HCT116 (cell line): ENCODE results near the gene CYSLTR2. TPM values are rescaled to one million over a fixed set of nuclear protein-coding genes. Genes with fewer than 3 reads are reported as not detected.

ENCODE experiments used
- ATAC-seq: fragments of 200-7000 bp; cut with Tn5 transposase; 2 replicates; pipeline ENCODE4 v1.9.1; 2020; ENCODE audit warnings: mild to moderate bottlenecking, moderate library complexity
- BruUV-seq: library from RNA; stranded (reverse); fragments of 400-500 nt; replicated peaks from 2 replicates; lab custom pipeline; 2021; lab: Mats Ljungman, UMichigan
- CTCF ChIA-PET: fragments of 300-600 bp; sonication (Branson Sonifier 250); formaldehyde crosslinking; loops from one replicate; lab custom pipeline; 2021; ENCODE audit warnings: antibody characterized with exemption; lab: Charles Lee
- POLR2A ChIA-PET: fragments of 300-600, 350-600 bp; sonication (Branson Sonifier 250); formaldehyde crosslinking; loops from one replicate; lab custom pipeline; 2021; ENCODE audit warnings: antibody characterized with exemption; lab: Charles Lee
- RAD21 ChIA-PET, 2 experiments: fragments of 300-600 bp; sonication (Branson Sonifier 250); formaldehyde crosslinking; loops; one replicate each; lab custom pipeline; 2023; ENCODE audit warnings: low total read pairs in 2 of 2; ENCODE audit not compliant: uncharacterized antibody in 2 of 2, unreplicated experiment in 2 of 2, low non-redundant PET in 1 of 2; lab: Charles Lee
- DNase-seq: peaks from one replicate; pipeline ENCODE4 v3.0.0-alpha.2; 2010; ENCODE audit warnings: low read depth, low spot score
- H2AFZ ChIP-seq: fragments of 200-600 bp; shearing (Covaris generic), sonication (generic); 2 replicates; pipeline ENCODE4 v1.6.1; 2017; ENCODE audit warnings: low read depth, mixed run types, mixed read lengths, antibody characterized with exemption, low read length; ENCODE audit not compliant: poor library complexity, severe bottlenecking
- H3K27ac ChIP-seq: 2 replicates; pipeline ENCODE4 v1.5.1; 2012; ENCODE audit warnings: low read depth, low read length
- H3K27me3 ChIP-seq: fragments of 200-600 bp; sonication (generic); 2 replicates; pipeline ENCODE4 v1.6.1; 2016; ENCODE audit warnings: mixed run types, low read length, mixed read lengths; ENCODE audit not compliant: insufficient read depth
- H3K36me3 ChIP-seq, 2 experiments: fragments of 200-500 bp in 1 of 2; fragments of 200-600 bp in 1 of 2; sonication (Bioruptor generic) in 1 of 2; sonication (generic) in 1 of 2; 2 replicates each; pipeline versions ENCODE4 v1.5.1 to v1.6.1; 2014 to 2016; ENCODE audit warnings: low read length in 2 of 2, inconsistent platforms in 1 of 2, mixed read lengths in 1 of 2, mixed run types in 1 of 2; ENCODE audit not compliant: insufficient read depth in 2 of 2, control insufficient read depth in 1 of 2
- H3K4me1 ChIP-seq, 2 experiments: fragments of 200-600 bp in 1 of 2; sonication (generic) in 1 of 2; 2 replicates each; pipeline versions ENCODE4 v1.5.1 to v1.6.1; 2012 to 2017; ENCODE audit warnings: low read length in 2 of 2, inconsistent platforms in 1 of 2, mild to moderate bottlenecking in 1 of 2, mixed read lengths in 1 of 2, mixed run types in 1 of 2, moderate library complexity in 1 of 2; ENCODE audit not compliant: insufficient read depth in 2 of 2, control insufficient read depth in 1 of 2
- H3K4me2 ChIP-seq: fragments of 200-600 bp; sonication (generic); 2 replicates; pipeline ENCODE4 v1.6.1; 2017; ENCODE audit warnings: mixed run types, low read length, mixed read lengths
- H3K4me3 ChIP-seq, 2 experiments: fragments of 200-600 bp in 1 of 2; sonication (generic) in 1 of 2; replicated peaks in 1 of 2; 2 replicates each; pipeline ENCODE4 v1.5.1; 2011 to 2016; ENCODE audit warnings: low read length in 2 of 2, control low read depth in 1 of 2, low read depth in 1 of 2, mild to moderate bottlenecking in 1 of 2, mixed read lengths in 1 of 2, mixed run types in 1 of 2
- H3K79me2 ChIP-seq: fragments of 200-600 bp; sonication (generic); 2 replicates; pipeline ENCODE4 v1.6.1; 2017; ENCODE audit warnings: mild to moderate bottlenecking, mixed run types, low read length, moderate library complexity, mixed read lengths; ENCODE audit not compliant: insufficient read depth
- H3K9ac ChIP-seq: fragments of 200-600 bp; sonication (generic); 2 replicates; pipeline ENCODE4 v1.6.1; 2016; ENCODE audit warnings: low read length, mixed read lengths
- H3K9me2 ChIP-seq: fragments of 200-600 bp; sonication (generic), shearing (Covaris generic); 2 replicates; pipeline ENCODE4 v1.6.1; 2017; ENCODE audit warnings: mixed run types, mild to moderate bottlenecking, moderate library complexity; ENCODE audit not compliant: insufficient read depth
- H3K9me3 ChIP-seq, 2 experiments: fragments of 200-500 bp in 1 of 2; fragments of 200-600 bp in 1 of 2; sonication (Bioruptor generic) in 1 of 2; sonication (generic) in 1 of 2; 2 replicates each; pipeline ENCODE4 v1.6.1; 2014 to 2017; ENCODE audit warnings: low read length in 2 of 2, mixed read lengths in 2 of 2, inconsistent platforms in 1 of 2, low read depth in 1 of 2, mild to moderate bottlenecking in 1 of 2, mixed run types in 1 of 2, moderate library complexity in 1 of 2; ENCODE audit not compliant: control insufficient read depth in 1 of 2, insufficient read depth in 1 of 2
- H4K20me1 ChIP-seq: fragments of 200-600 bp; sonication (generic), shearing (Covaris generic); 2 replicates; pipeline ENCODE4 v1.6.1; 2017; ENCODE audit warnings: mixed run types, mild to moderate bottlenecking, moderate library complexity; ENCODE audit not compliant: insufficient read depth
- CBX3 ChIP-seq: IDR thresholded peaks from 2 replicates; pipeline ENCODE4 v1.6.1; 2012; ENCODE audit warnings: low read depth
- CEBPB ChIP-seq: IDR thresholded peaks from 2 replicates; pipeline ENCODE4 v1.6.1; 2012; ENCODE audit warnings: low read depth
- CTCF ChIP-seq, 3 experiments: fragments of 200-600 bp in 1 of 3; sonication (generic) in 1 of 3; IDR thresholded peaks in 2 of 3; conservative IDR thresholded peaks in 1 of 3; 2 replicates each; pipeline ENCODE4 v1.5.1; 2012 to 2017; ENCODE audit warnings: low read depth in 2 of 3, low read length in 2 of 3, antibody characterized with exemption in 1 of 3, borderline replicate concordance in 1 of 3, control low read depth in 1 of 3, mild to moderate bottlenecking in 1 of 3, mixed read lengths in 1 of 3, mixed run types in 1 of 3, moderate library complexity in 1 of 3; ENCODE audit not compliant: insufficient read depth in 1 of 3
- ELF1 ChIP-seq: IDR thresholded peaks from 2 replicates; pipeline ENCODE4 v1.6.1; 2012; ENCODE audit warnings: low read depth, borderline replicate concordance
- JUND ChIP-seq: IDR thresholded peaks from 2 replicates; pipeline ENCODE4 v1.6.1; 2012
- MAX ChIP-seq: IDR thresholded peaks from 2 replicates; pipeline ENCODE4 v1.6.1; 2012
- POLR2AphosphoS5 ChIP-seq: IDR thresholded peaks from 2 replicates; pipeline ENCODE4 v1.6.1; 2011; ENCODE audit warnings: mild to moderate bottlenecking, low read depth, low read length, moderate library complexity
- RAD21 ChIP-seq: IDR thresholded peaks from 2 replicates; pipeline ENCODE4 v1.6.1; 2012; ENCODE audit warnings: low read depth, mild to moderate bottlenecking
- SIN3A ChIP-seq: IDR thresholded peaks from 2 replicates; pipeline ENCODE4 v1.6.1; 2012; ENCODE audit warnings: low read depth
- ZFX ChIP-seq: fragments of 450-650 bp; IDR thresholded peaks from 2 replicates; pipeline ENCODE4 v1.6.1; 2017
- ZNF274 ChIP-seq: fragments of 200-500 bp; sonication (Bioruptor generic); IDR thresholded peaks from 2 replicates; pipeline ENCODE4 v1.6.1; 2014; ENCODE audit warnings: mild to moderate bottlenecking, low read depth, low read length, inconsistent platforms
- intact Hi-C: fragments of 100-400 bp; cut with micrococcal nuclease; formaldehyde crosslinking; loops from 2 replicates; pipeline ENCODE4 v1.10.0; 2022
- total RNA-seq: library from RNA; stranded (reverse); gene quantifications from one replicate; pipeline ENCODE4 v1.2.1, GENCODE V29; 2021; ENCODE audit not compliant: unreplicated experiment

The CYSLTR2 gene
- total RNA-seq, 1 experiment from 2014 or later, result not detected

- RAD21 ChIA-PET, result no interaction called here
- TF ChIP-seq ZNF274, result no peak
- no peak for TF ChIP-seq CEBPB
- TF ChIP-seq ELF1, result no peak
- no peak for TF ChIP-seq CBX3
- no peak for TF ChIP-seq RAD21
- no peak for TF ChIP-seq SIN3A
- TF ChIP-seq JUND, result no peak
- no peak for TF ChIP-seq POLR2AphosphoS5
- TF ChIP-seq MAX, result no peak
- TF ChIP-seq ZFX, result no peak
- no peak for TF ChIP-seq CTCF (IDR thresholded peaks at IDR 0.05 in 2 of 3, conservative IDR thresholded peaks at IDR 0.05 in 1 of 3; ENCODE audit: borderline replicate concordance in 1 of 3, insufficient read depth in 1 of 3, low read depth in 2 of 3, low read length in 2 of 3)
- no peak for DNase-seq
- ATAC-seq, result no peak
- no peaks in the 10 kb centered on the region for H3K9me2 ChIP-seq
- H4K20me1 ChIP-seq, result no peaks in the 10 kb centered on the region
- no peak overlapping the region for H3K4me3 ChIP-seq
- no peaks in the 10 kb centered on the region for H3K27me3 ChIP-seq
- CTCF ChIA-PET, result no interaction called here
- peaks cover 0 to 9% of the 10 kb centered on the region in 2 experiments; a peak in 2 of 4 replicates for H3K4me1 ChIP-seq
- H2AFZ ChIP-seq, result no peak overlapping the region
- no peaks in the 10 kb centered on the region for H3K36me3 ChIP-seq
- POLR2A ChIA-PET, result no interaction called here
- no peaks in the 10 kb centered on the region for H3K9me3 ChIP-seq
- no peaks in the 10 kb centered on the region for H3K79me2 ChIP-seq
- no peak overlapping the region for H3K9ac ChIP-seq
- H3K4me2 ChIP-seq, result no peak overlapping the region
- intact Hi-C loops, result no loop called here
- no TSS peak for BruUV-seq
- H3K27ac ChIP-seq, result no peak overlapping the region
Measured at GRCh38 chr13:48654511-48654910, 782 bp downstream of the CYSLTR2 start.
